Peyer's patch (tissue), 4 donors: ENCODE measurements around the gene OXLD1.

Experiments used
- POLR2A ChIP-seq, 2 donors: fragments of 450-650 bp; IDR thresholded peaks; one replicate each; pipeline ENCODE4 v1.5.1; 2017; ENCODE audit warnings: antibody characterized with exemption in 2 of 2, mild to moderate bottlenecking in 2 of 2, moderate library complexity in 2 of 2
- TF ChIP-seq, protein P1 (sequence below), 6 experiments: fragments of 450-650 bp in 4 of 6; fragments of 200-600 bp in 2 of 6; sonication (generic) in 1 of 6; IDR thresholded peaks; one replicate each; pipeline ENCODE4 v1.5.1; 2017 to 2019; ENCODE audit warnings: antibody characterized with exemption in 6 of 6, mild to moderate bottlenecking in 3 of 6, moderate library complexity in 1 of 6

DNA sequence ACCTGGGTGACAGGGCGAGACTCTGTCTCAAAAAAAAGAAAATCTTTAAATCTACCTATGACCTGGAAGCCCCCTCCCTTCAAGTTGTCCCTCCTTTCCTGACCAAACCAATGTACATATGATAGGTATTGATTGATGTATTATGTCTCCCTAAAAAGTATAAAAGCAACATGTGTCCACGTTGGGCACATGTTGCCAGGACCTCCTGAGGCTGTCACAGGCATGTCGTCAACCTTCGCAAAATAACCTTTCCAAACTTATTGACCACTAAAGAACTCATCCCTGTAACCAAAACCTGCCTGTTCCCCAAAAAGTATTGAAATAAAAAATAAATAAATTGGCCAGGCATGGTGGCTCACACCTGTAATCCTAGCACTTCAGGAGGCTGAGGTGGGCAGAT, 4.4 kb downstream of the OXLD1 start:
- TF ChIP-seq, protein P1, sequence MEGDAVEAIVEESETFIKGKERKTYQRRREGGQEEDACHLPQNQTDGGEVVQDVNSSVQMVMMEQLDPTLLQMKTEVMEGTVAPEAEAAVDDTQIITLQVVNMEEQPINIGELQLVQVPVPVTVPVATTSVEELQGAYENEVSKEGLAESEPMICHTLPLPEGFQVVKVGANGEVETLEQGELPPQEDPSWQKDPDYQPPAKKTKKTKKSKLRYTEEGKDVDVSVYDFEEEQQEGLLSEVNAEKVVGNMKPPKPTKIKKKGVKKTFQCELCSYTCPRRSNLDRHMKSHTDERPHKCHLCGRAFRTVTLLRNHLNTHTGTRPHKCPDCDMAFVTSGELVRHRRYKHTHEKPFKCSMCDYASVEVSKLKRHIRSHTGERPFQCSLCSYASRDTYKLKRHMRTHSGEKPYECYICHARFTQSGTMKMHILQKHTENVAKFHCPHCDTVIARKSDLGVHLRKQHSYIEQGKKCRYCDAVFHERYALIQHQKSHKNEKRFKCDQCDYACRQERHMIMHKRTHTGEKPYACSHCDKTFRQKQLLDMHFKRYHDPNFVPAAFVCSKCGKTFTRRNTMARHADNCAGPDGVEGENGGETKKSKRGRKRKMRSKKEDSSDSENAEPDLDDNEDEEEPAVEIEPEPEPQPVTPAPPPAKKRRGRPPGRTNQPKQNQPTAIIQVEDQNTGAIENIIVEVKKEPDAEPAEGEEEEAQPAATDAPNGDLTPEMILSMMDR (IDR thresholded peaks at IDR 0.05), result no peak
- TF ChIP-seq POLR2A (IDR thresholded peaks at IDR 0.05), result no peak
